GM12878 (cell line): Measurements from ENCODE around the gene ZNF385D. TPM values are rescaled to one million over a fixed set of nuclear protein-coding genes. Genes with fewer than 3 reads are reported as not detected.

Experiments used
- ATAC-seq: fragments of 200-7000 bp; cut with Tn5 transposase; 3 replicates; pipeline ENCODE4 v1.9.1; 2020; ENCODE audit warnings: mild to moderate bottlenecking, moderate library complexity
- BruUV-seq: library from RNA; stranded (reverse); fragments of 400-500 nt; replicated peaks from 2 replicates; lab custom pipeline; 2021; lab: Mats Ljungman, UMichigan
- CTCF ChIA-PET: fragments of 300-600 bp; sonication (Branson Sonifier 250); formaldehyde crosslinking; extraction: SDS; loops from one replicate; lab custom pipeline; 2021; ENCODE audit warnings: inconsistent platforms; lab: Yijun Ruan, JAX
- POLR2A ChIA-PET: fragments of 350-600 bp; formaldehyde crosslinking; extraction: SDS; loops from one replicate; lab custom pipeline; 2021; ENCODE audit warnings: inconsistent platforms; lab: Charles Lee
- RAD21 ChIA-PET: fragments of 300-600 bp; sonication (Branson Sonifier 250); formaldehyde crosslinking; loops from one replicate; lab custom pipeline; 2023; ENCODE audit warnings: antibody characterized with exemption; ENCODE audit not compliant: unreplicated experiment; lab: Charles Lee
- SMC1A ChIA-PET: fragments of 300-600 bp; sonication (Branson Sonifier 250); formaldehyde crosslinking; loops from one replicate; lab custom pipeline; 2023; ENCODE audit not compliant: unreplicated experiment, uncharacterized antibody; lab: Charles Lee
- DNase-seq: peaks from one replicate; pipeline ENCODE4 v3.0.0-alpha.2; 2011; ENCODE audit warnings: low read depth, low spot score
- FAIRE-seq: peaks from 3 replicates; lab custom pipeline; 2011; peaks lifted over from hg19 to GRCh38; lab: Jason Lieb, UNC
- H2AFZ ChIP-seq: 2 replicates; pipeline ENCODE4 v1.6.0; 2011; ENCODE audit warnings: low read depth, low read length, control low read depth; ENCODE audit not compliant: control insufficient read depth
- H3K27ac ChIP-seq: 2 replicates; pipeline ENCODE4 v1.5.1; 2011; ENCODE audit warnings: control low read depth; ENCODE audit not compliant: control insufficient read depth, insufficient read depth
- H3K27me3 ChIP-seq, 2 experiments: replicated peaks in 1 of 2; 2 replicates each; pipeline versions ENCODE4 v1.6.0 to v1.6.1; 2011; ENCODE audit warnings: low read length in 1 of 2; ENCODE audit not compliant: control insufficient read depth in 2 of 2, insufficient read depth in 2 of 2
- H3K36me3 ChIP-seq, 2 experiments: 2 replicates each; pipeline ENCODE4 v1.5.1; 2011; ENCODE audit warnings: low read length in 1 of 2; ENCODE audit not compliant: control insufficient read depth in 2 of 2, insufficient read depth in 2 of 2
- H3K4me1 ChIP-seq: 2 replicates; pipeline ENCODE4 v1.6.1; 2011; ENCODE audit warnings: mild to moderate bottlenecking, low read length, moderate library complexity, mixed read lengths; ENCODE audit not compliant: control insufficient read depth, insufficient read depth
- H3K4me2 ChIP-seq: 2 replicates; pipeline ENCODE4 v1.6.0; 2011; ENCODE audit warnings: control low read depth; ENCODE audit not compliant: control insufficient read depth, insufficient read depth
- H3K4me3 ChIP-seq: fragments of 200-600 bp; sonication (generic); 2 replicates; pipeline ENCODE4 v1.5.1; 2016
- H3K79me2 ChIP-seq: 2 replicates; pipeline ENCODE4 v1.6.0; 2011; ENCODE audit warnings: low read length; ENCODE audit not compliant: control insufficient read depth, insufficient read depth
- H3K9ac ChIP-seq: 2 replicates; pipeline ENCODE4 v1.8.0; 2011; ENCODE audit warnings: low read length, control low read depth, mixed read lengths; ENCODE audit not compliant: control insufficient read depth, insufficient read depth
- H3K9me3 ChIP-seq: replicated peaks from 3 replicates; pipeline ENCODE4 v1.5.1; 2011; ENCODE audit warnings: mild to moderate bottlenecking, low read length; ENCODE audit not compliant: control insufficient read depth, insufficient read depth
- H4K20me1 ChIP-seq: 2 replicates; pipeline ENCODE4 v1.6.0; 2011; ENCODE audit not compliant: control insufficient read depth, insufficient read depth
- CBX3 ChIP-seq: fragments of 200-600 bp; sonication (generic); IDR thresholded peaks from 2 replicates; pipeline ENCODE4 v1.6.1; 2016; ENCODE audit warnings: low read depth, borderline replicate concordance
- CHD4 ChIP-seq: fragments of 200-600 bp; sonication (generic); IDR thresholded peaks from 2 replicates; pipeline ENCODE4 v1.6.1; 2016; ENCODE audit warnings: mild to moderate bottlenecking
- JUND ChIP-seq: IDR thresholded peaks from 2 replicates; pipeline ENCODE4 v1.6.1; 2012; ENCODE audit warnings: low read depth, mild to moderate bottlenecking, low read length, improper control_type of control experiment, moderate library complexity
- MTA3 ChIP-seq: IDR thresholded peaks from 2 replicates; pipeline ENCODE4 v1.6.1; 2012; ENCODE audit warnings: low read length, inconsistent platforms, borderline replicate concordance
- RELB ChIP-seq: fragments of 450-650 bp; IDR thresholded peaks from 2 replicates; pipeline ENCODE4 v1.6.1; 2017; ENCODE audit warnings: low read depth, mild to moderate bottlenecking, moderate library complexity
- WGBS: methylation state at CpG from one replicate; pipeline ENCODE4 v1.1.6; 2016; ENCODE audit warnings: low lambda C conversion rate; ENCODE audit not compliant: insufficient replicate concordance, insufficient coverage; ENCODE audit errors: missing lambda C conversion rate; 5-methylcytosine and 5-hydroxymethylcytosine counted together
- in situ Hi-C: fragments of 300-500 bp; cut with MboI; formaldehyde crosslinking; loops from 9 replicates; pipeline ENCODE4 v1.14.3; 2018; ENCODE audit warnings: mixed read lengths
- intact Hi-C: fragments of 100-400 bp; cut with micrococcal nuclease; formaldehyde crosslinking; loops from one replicate; pipeline ENCODE4 v1.14.2; 2022; ENCODE audit not compliant: unreplicated experiment
- polyA plus RNA-seq, 11 experiments: library from polyadenylated mRNA; depleted of rRNA in 4 of 11; unstranded in 6 of 11; stranded (reverse) in 5 of 11; fragments of >200 nt; fragmentation: Nextera tagmentation in 4 of 11; fragmentation: Illumina TruSeq in 1 of 11; extraction: Ambion mirVana in 4 of 11; extraction: Trizol in 1 of 11; gene quantifications; 1 replicate in 1 of 11; 2 replicates in 10 of 11; pipeline versions ENCODE4 v1.2.1 to v1.2.3, GENCODE V29; 2011 to 2016; ENCODE audit warnings: inconsistent platforms in 2 of 11, missing spikeins in 2 of 11, low read depth in 1 of 11
- total RNA-seq, 4 experiments: library from RNA; depleted of rRNA in 3 of 4; stranded (reverse); fragments of >200 nt in 3 of 4; fragmentation: Illumina TruSeq in 1 of 4; extraction: Trizol in 1 of 4; gene quantifications; 2 replicates each; pipeline versions ENCODE4 v1.2.1 to v1.2.3, GENCODE V29; 2013 to 2021
- TF ChIP-seq, protein P1 (sequence below): fragments of 450-650 bp; IDR thresholded peaks from 2 replicates; pipeline ENCODE4 v1.6.1; 2018; ENCODE audit warnings: mild to moderate bottlenecking, low read depth, moderate library complexity; ENCODE audit not compliant: partially characterized antibody
- TF ChIP-seq, protein P2 (sequence below): fragments of 450-650 bp; formaldehyde crosslinking; IDR thresholded peaks from 2 replicates; pipeline ENCODE4 v1.4.0; 2020; ENCODE audit warnings: mild to moderate bottlenecking, moderate library complexity

The ZNF385D gene
- total and polyA plus RNA-seq, 10 of the 15 experiments (the other 5 are each of a cell fraction or from before 2014, with no cell fraction given) = 0.01 to 0.62 (median 0.18) TPM; not detected in 5

DNA sequence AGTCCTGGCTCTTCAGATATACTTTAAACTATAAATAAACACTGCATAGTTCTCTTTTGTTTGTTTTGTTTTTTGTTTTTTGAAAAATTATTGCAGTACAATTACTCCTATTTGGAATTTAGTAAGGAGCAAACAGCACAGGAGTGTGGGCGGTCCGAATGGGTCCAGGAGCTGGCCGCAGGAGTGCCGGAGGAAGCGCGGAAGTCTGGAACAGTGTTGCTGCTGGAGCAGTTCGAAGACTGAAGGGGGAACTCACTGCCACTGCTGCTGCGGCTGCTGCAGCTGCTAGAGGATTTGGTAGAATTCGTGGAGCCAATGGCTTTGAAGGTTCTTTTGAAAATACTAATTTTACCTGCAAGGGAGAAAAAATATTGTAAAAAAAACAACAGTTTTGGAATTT, 329.9 kb downstream of the ZNF385D start:
- SMC1A ChIA-PET = no interaction called here

More for the DNA sequence above, 329.9 kb downstream of the ZNF385D start:
- H3K79me2 ChIP-seq = no peaks in the 10 kb centered on the region
- intact Hi-C loops = no loop called here
- H3K27ac ChIP-seq = no peak overlapping the region
- H3K9me3 ChIP-seq = no peaks in the 10 kb centered on the region
- no peaks in the 10 kb centered on the region for H4K20me1 ChIP-seq
- FAIRE-seq (no peak), ATAC-seq (no peak), DNase-seq (no peak)
- H3K4me3 ChIP-seq = no peak overlapping the region
- no peak overlapping the region for H3K4me2 ChIP-seq
- H3K27me3 ChIP-seq = no peaks in the 10 kb centered on the region
- ChIA-PET RAD21 (interaction anchor here (1.1 kb wide), 1 partner anchor 60 kb away, joined by 3 read pairs; no protein-coding TSS in a partner anchor), POLR2A (no interaction called here), CTCF (interaction anchor here (0.6 kb wide), 1 partner anchor 1590 kb away, joined by 3 read pairs; no protein-coding TSS in a partner anchor)
- in situ Hi-C loops = no loop called here
- H3K4me1 ChIP-seq = no peaks in the 10 kb centered on the region
- no peak overlapping the region for H3K9ac ChIP-seq
- no TSS peak for BruUV-seq
- no peak overlapping the region for H2AFZ ChIP-seq
- 43% methylated on average over 9 of the region's 9 CpGs for WGBS
- H3K36me3 ChIP-seq = no peaks in the 10 kb centered on the region
- TF ChIP-seq, protein P1, sequence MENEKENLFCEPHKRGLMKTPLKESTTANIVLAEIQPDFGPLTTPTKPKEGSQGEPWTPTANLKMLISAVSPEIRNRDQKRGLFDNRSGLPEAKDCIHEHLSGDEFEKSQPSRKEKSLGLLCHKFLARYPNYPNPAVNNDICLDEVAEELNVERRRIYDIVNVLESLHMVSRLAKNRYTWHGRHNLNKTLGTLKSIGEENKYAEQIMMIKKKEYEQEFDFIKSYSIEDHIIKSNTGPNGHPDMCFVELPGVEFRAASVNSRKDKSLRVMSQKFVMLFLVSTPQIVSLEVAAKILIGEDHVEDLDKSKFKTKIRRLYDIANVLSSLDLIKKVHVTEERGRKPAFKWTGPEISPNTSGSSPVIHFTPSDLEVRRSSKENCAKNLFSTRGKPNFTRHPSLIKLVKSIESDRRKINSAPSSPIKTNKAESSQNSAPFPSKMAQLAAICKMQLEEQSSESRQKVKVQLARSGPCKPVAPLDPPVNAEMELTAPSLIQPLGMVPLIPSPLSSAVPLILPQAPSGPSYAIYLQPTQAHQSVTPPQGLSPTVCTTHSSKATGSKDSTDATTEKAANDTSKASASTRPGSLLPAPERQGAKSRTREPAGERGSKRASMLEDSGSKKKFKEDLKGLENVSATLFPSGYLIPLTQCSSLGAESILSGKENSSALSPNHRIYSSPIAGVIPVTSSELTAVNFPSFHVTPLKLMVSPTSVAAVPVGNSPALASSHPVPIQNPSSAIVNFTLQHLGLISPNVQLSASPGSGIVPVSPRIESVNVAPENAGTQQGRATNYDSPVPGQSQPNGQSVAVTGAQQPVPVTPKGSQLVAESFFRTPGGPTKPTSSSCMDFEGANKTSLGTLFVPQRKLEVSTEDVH = no peak
- TF ChIP-seq, protein P2, sequence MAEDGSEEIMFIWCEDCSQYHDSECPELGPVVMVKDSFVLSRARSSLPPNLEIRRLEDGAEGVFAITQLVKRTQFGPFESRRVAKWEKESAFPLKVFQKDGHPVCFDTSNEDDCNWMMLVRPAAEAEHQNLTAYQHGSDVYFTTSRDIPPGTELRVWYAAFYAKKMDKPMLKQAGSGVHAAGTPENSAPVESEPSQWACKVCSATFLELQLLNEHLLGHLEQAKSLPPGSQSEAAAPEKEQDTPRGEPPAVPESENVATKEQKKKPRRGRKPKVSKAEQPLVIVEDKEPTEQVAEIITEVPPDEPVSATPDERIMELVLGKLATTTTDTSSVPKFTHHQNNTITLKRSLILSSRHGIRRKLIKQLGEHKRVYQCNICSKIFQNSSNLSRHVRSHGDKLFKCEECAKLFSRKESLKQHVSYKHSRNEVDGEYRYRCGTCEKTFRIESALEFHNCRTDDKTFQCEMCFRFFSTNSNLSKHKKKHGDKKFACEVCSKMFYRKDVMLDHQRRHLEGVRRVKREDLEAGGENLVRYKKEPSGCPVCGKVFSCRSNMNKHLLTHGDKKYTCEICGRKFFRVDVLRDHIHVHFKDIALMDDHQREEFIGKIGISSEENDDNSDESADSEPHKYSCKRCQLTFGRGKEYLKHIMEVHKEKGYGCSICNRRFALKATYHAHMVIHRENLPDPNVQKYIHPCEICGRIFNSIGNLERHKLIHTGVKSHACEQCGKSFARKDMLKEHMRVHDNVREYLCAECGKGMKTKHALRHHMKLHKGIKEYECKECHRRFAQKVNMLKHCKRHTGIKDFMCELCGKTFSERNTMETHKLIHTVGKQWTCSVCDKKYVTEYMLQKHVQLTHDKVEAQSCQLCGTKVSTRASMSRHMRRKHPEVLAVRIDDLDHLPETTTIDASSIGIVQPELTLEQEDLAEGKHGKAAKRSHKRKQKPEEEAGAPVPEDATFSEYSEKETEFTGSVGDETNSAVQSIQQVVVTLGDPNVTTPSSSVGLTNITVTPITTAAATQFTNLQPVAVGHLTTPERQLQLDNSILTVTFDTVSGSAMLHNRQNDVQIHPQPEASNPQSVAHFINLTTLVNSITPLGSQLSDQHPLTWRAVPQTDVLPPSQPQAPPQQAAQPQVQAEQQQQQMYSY (CRISPR knock-in tag) = no peak
- TF ChIP-seq JUND (no peak), MTA3 (no peak), CHD4 (no peak), CBX3 (no peak), RELB (no peak)
